ENCODE results near the gene CUL1.

DNA sequence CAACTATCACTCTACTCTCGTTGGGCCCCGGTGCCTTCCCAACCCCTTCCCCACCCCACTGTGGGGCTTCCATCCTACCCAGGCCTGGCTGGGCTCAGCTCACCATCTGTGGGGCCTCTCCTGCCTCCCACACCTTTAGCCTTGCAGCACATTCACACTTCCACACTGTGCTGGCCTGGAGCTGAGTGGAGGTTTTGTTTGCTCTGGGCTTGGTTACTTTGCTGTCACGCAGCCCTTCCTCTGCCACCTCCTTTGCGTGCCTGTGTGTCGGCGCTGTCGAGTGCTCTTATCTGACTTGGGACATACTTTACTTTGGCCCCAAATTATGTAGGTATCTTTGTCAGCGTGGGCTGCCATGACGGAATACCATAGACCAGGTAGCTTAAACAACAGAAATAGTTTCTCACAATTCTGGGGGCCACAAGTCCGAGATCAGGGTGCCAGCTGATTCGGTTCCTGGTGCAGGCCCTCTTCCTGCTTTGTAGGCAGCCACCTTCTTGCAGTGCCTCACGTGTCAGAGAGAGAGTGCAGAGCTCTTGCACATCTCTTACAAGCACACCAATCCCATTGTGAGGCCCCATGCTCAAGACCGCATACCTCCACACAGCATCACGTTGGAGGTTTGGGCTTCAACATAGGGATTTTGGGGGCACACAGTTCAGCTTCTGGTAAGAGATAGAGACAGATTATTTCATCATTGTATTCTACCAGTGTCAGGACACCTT is 89.0 kb downstream of the CUL1 start:
- TF ChIP-seq, protein P1, sequence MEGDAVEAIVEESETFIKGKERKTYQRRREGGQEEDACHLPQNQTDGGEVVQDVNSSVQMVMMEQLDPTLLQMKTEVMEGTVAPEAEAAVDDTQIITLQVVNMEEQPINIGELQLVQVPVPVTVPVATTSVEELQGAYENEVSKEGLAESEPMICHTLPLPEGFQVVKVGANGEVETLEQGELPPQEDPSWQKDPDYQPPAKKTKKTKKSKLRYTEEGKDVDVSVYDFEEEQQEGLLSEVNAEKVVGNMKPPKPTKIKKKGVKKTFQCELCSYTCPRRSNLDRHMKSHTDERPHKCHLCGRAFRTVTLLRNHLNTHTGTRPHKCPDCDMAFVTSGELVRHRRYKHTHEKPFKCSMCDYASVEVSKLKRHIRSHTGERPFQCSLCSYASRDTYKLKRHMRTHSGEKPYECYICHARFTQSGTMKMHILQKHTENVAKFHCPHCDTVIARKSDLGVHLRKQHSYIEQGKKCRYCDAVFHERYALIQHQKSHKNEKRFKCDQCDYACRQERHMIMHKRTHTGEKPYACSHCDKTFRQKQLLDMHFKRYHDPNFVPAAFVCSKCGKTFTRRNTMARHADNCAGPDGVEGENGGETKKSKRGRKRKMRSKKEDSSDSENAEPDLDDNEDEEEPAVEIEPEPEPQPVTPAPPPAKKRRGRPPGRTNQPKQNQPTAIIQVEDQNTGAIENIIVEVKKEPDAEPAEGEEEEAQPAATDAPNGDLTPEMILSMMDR (IDR thresholded peaks at IDR 0.05; ENCODE audit: borderline replicate concordance, extremely low read depth, low read length, poor library complexity, severe bottlenecking), result no peak
- no peak for TF ChIP-seq EZH2 (IDR thresholded peaks at IDR 0.05; ENCODE audit: borderline replicate concordance, low read depth, low read length, severe bottlenecking)

All from DND-41 (cell line).